ENCODE data around the gene SLC49A3.

SLC49A3 gene

GRCh38 chr4:683247-683897 is 5.6 kb downstream of the SLC49A3 start:
- Histone ChIP-seq H3K27ac (ENCODE audit: low read length) (no peak overlapping the region), H3K4me1 (ENCODE audit: control insufficient read depth in 1 of 2, insufficient read depth in 2 of 2, low read length in 2 of 2) (peaks cover 0 to 36% of the 10 kb centered on the region in 2 donors), H3K36me3 (ENCODE audit: control insufficient read depth in 1 of 2, insufficient read depth in 2 of 2, low read length in 2 of 2) (no peaks in the 10 kb centered on the region), H3K9me3 (ENCODE audit: control insufficient read depth in 1 of 2, low read length in 2 of 2) (no peaks in the 10 kb centered on the region), H3K27me3 (ENCODE audit: low read depth, low read length) (no peaks in the 10 kb centered on the region), H3K4me3 (ENCODE audit: low read depth in 1 of 2, low read length in 2 of 2) (no peak overlapping the region)

GRCh38 chr4:682490-683172 is 6.3 kb downstream of the SLC49A3 start:
- H3K27me3 ChIP-seq (ENCODE audit: low read depth, low read length), result no peaks in the 10 kb centered on the region
- H3K9me3 ChIP-seq (ENCODE audit: control insufficient read depth in 1 of 2, low read length in 2 of 2), result no peaks in the 10 kb centered on the region
- peaks cover 0 to 29% of the 10 kb centered on the region in 2 donors for H3K4me1 ChIP-seq (ENCODE audit: control insufficient read depth in 1 of 2, insufficient read depth in 2 of 2, low read length in 2 of 2)
- no peak overlapping the region for H3K4me3 ChIP-seq (ENCODE audit: low read depth in 1 of 2, low read length in 2 of 2)
- no peak overlapping the region for H3K27ac ChIP-seq (ENCODE audit: low read length)
- no peaks in the 10 kb centered on the region for H3K36me3 ChIP-seq (ENCODE audit: control insufficient read depth in 1 of 2, insufficient read depth in 2 of 2, low read length in 2 of 2)

- H3K4me1 ChIP-seq (ENCODE audit: control insufficient read depth in 1 of 2, insufficient read depth in 2 of 2, low read length in 2 of 2), result peaks cover 0 to 22% of the 10 kb centered on the region in 2 donors
Measured at GRCh38 chr4:681736-682451, 7.1 kb downstream of the SLC49A3 start.

DNA sequence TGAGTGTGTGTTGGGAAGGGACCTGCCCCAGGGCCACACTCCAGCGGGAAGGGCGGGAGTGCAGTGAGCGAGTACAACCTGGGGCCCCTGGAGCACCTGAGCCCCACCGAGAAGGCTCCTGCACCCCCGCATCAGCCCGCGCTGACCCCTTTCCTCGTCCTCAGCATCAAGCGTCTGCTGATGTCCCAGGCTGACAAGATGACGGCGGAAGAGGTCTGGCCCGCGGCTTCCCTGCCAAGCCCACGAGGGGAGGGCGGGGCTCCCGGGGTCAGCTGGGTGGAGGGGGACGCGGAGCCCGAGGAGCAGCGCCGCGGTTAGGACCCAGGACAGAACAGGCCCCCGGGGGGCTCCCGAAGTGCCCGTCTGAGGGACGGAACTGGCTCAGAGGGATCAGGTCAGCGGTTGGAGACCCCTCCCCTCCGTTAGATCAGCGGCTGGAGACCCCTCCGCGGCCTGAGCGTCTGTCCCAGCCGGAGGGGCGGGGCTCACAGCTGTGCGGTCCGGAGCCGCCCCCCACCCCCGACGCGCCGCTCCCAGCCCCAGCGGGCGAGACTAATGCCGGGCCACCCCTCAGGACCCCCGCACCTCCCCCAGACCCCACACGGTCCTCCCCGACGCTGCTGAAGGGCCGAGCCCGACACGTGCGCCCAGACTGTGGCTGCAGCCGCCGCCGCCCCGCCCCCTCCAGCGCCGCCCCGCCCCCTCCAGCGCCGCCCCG is 7.9 kb downstream of the SLC49A3 start:
- Histone ChIP-seq H3K27ac (ENCODE audit: low read length) (no peak overlapping the region), H3K4me3 (ENCODE audit: low read depth in 1 of 2, low read length in 2 of 2) (peak overlapping the region in 1 of 2 donors; percentile 62), H3K27me3 (ENCODE audit: low read depth, low read length) (no peaks in the 10 kb centered on the region), H3K4me1 (ENCODE audit: control insufficient read depth in 1 of 2, insufficient read depth in 2 of 2, low read length in 2 of 2) (peaks cover 0 to 20% of the 10 kb centered on the region in 2 donors), H3K9me3 (ENCODE audit: control insufficient read depth in 1 of 2, low read length in 2 of 2) (no peaks in the 10 kb centered on the region), H3K36me3 (ENCODE audit: control insufficient read depth in 1 of 2, insufficient read depth in 2 of 2, low read length in 2 of 2) (no peaks in the 10 kb centered on the region)

More at GRCh38 chr4:681736-682451, 7.1 kb downstream of the SLC49A3 start:
- H3K27me3 ChIP-seq (ENCODE audit: low read depth, low read length), result no peaks in the 10 kb centered on the region
- H3K36me3 ChIP-seq (ENCODE audit: control insufficient read depth in 1 of 2, insufficient read depth in 2 of 2, low read length in 2 of 2), result no peaks in the 10 kb centered on the region
- H3K4me3 ChIP-seq (ENCODE audit: low read depth in 1 of 2, low read length in 2 of 2), result no peak overlapping the region
- no peaks in the 10 kb centered on the region for H3K9me3 ChIP-seq (ENCODE audit: control insufficient read depth in 1 of 2, low read length in 2 of 2)
- no peak overlapping the region for H3K27ac ChIP-seq (ENCODE audit: low read length)

DNA sequence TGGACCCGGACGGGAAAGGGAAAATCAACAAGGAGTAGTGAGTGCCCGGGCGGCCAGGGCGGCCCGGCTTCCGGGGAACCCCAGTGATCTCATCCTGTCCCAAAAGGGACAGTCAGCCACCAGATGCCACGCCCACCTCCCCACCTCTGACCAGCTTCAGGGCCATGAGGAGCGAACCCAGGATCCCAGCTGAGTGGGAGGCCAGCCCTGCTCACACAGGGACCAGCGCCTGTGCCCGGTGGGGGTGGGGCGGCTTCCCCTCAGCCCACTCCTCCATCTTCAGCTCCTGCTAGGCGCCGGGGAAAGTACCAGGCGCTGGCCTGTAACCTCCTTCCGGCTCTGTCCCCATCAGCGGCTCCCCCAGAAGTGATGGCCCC is 8.4 kb downstream of the SLC49A3 start:
- H3K4me1 ChIP-seq (ENCODE audit: control insufficient read depth in 1 of 2, insufficient read depth in 2 of 2, low read length in 2 of 2), result peaks cover 0 to 24% of the 10 kb centered on the region in 2 donors
- no peak overlapping the region for H3K27ac ChIP-seq (ENCODE audit: low read length)

DNA sequence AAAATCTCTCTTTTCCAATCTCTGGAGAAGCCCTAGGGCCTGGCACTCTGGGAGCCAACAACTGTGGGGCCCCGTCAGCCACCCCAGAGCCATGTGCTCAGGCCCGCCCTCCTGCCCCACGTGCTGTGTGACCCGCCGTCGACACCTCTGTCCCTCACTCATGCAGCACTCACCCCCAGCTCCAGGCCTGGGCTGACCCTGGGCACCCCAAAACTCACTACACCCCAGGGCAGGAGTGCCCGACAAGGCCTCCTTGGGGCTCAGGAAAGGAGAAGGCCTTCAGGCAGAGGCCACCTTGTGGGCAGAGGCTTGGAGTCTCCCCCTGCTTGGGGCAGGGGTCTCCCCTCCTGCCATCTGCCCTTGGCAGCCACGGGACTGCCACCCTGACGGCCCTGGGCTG is 8.9 kb downstream of the SLC49A3 start:
- Histone ChIP-seq H3K4me3 (ENCODE audit: low read depth in 1 of 2, low read length in 2 of 2) (peak overlapping the region in 1 of 2 donors; percentile 62), H3K4me1 (ENCODE audit: control insufficient read depth in 1 of 2, insufficient read depth in 2 of 2, low read length in 2 of 2) (peaks cover 4 to 28% of the 10 kb centered on the region in 2 donors), H3K9me3 (ENCODE audit: control insufficient read depth in 1 of 2, low read length in 2 of 2) (no peaks in the 10 kb centered on the region), H3K27ac (ENCODE audit: low read length) (no peak overlapping the region), H3K27me3 (ENCODE audit: low read depth, low read length) (no peaks in the 10 kb centered on the region), H3K36me3 (ENCODE audit: control insufficient read depth in 1 of 2, insufficient read depth in 2 of 2, low read length in 2 of 2) (no peaks in the 10 kb centered on the region)

More for the DNA sequence above, 8.4 kb downstream of the SLC49A3 start:
- H3K36me3 ChIP-seq (ENCODE audit: control insufficient read depth in 1 of 2, insufficient read depth in 2 of 2, low read length in 2 of 2), result no peaks in the 10 kb centered on the region
- H3K9me3 ChIP-seq (ENCODE audit: control insufficient read depth in 1 of 2, low read length in 2 of 2), result no peaks in the 10 kb centered on the region
- peak overlapping the region in 1 of 2 donors; percentile 62 for H3K4me3 ChIP-seq (ENCODE audit: low read depth in 1 of 2, low read length in 2 of 2)
- H3K27me3 ChIP-seq (ENCODE audit: low read depth, low read length), result no peaks in the 10 kb centered on the region

DNA sequence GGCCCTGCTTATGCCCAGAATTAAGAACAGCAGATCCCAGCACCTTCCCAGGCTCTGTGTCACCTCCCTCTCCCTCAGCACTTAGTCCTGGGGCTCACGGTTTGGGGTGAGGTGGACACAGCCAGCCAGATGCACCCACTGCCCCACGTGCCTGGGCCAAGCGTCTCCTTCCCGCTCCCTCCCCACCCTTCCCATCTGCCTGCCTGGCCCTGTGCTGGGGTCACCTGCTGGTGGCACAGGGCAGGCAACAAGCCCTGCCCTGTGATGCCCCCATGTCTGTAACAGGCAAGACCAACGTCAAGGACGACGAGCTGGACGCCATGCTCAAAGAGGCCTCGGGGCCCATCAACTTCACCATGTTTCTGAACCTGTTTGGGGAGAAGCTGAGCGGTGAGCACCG is 9.3 kb downstream of the SLC49A3 start:
- no peaks in the 10 kb centered on the region for H3K9me3 ChIP-seq (ENCODE audit: control insufficient read depth in 1 of 2, low read length in 2 of 2)
- H3K27ac ChIP-seq (ENCODE audit: low read length), result no peak overlapping the region
- H3K4me1 ChIP-seq (ENCODE audit: control insufficient read depth in 1 of 2, insufficient read depth in 2 of 2, low read length in 2 of 2), result peaks cover 6 to 30% of the 10 kb centered on the region in 2 donors
- H3K4me3 ChIP-seq (ENCODE audit: low read depth in 1 of 2, low read length in 2 of 2), result no peak overlapping the region
- no peaks in the 10 kb centered on the region for H3K36me3 ChIP-seq (ENCODE audit: control insufficient read depth in 1 of 2, insufficient read depth in 2 of 2, low read length in 2 of 2)
- H3K27me3 ChIP-seq (ENCODE audit: low read depth, low read length), result no peaks in the 10 kb centered on the region

DNA sequence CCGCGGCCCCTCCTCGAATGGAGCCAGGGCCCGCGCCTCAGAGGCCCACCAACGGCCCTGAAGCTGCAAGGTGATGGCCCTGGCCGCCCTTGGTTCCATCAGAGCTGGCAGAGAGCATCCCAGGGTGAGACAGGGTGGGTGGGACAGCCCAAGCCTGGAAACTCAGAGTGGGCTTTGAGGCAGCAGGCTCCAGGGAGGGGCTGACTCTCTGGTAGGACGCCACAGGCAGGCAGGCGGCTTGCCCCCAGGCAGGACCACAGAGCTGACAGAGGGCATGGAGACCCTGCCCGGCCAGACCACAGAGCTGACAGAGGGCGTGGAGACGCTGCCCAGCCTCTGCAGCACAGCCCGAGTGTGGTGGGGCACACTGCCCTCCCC is 9.9 kb downstream of the SLC49A3 start:
- Histone ChIP-seq H3K4me3 (ENCODE audit: low read depth in 1 of 2, low read length in 2 of 2) (no peak overlapping the region), H3K27me3 (ENCODE audit: low read depth, low read length) (no peaks in the 10 kb centered on the region), H3K4me1 (ENCODE audit: control insufficient read depth in 1 of 2, insufficient read depth in 2 of 2, low read length in 2 of 2) (peaks cover 6 to 30% of the 10 kb centered on the region in 2 donors), H3K36me3 (ENCODE audit: control insufficient read depth in 1 of 2, insufficient read depth in 2 of 2, low read length in 2 of 2) (no peaks in the 10 kb centered on the region), H3K9me3 (ENCODE audit: control insufficient read depth in 1 of 2, low read length in 2 of 2) (no peaks in the 10 kb centered on the region), H3K27ac (ENCODE audit: low read length) (no peak overlapping the region)

DNA sequence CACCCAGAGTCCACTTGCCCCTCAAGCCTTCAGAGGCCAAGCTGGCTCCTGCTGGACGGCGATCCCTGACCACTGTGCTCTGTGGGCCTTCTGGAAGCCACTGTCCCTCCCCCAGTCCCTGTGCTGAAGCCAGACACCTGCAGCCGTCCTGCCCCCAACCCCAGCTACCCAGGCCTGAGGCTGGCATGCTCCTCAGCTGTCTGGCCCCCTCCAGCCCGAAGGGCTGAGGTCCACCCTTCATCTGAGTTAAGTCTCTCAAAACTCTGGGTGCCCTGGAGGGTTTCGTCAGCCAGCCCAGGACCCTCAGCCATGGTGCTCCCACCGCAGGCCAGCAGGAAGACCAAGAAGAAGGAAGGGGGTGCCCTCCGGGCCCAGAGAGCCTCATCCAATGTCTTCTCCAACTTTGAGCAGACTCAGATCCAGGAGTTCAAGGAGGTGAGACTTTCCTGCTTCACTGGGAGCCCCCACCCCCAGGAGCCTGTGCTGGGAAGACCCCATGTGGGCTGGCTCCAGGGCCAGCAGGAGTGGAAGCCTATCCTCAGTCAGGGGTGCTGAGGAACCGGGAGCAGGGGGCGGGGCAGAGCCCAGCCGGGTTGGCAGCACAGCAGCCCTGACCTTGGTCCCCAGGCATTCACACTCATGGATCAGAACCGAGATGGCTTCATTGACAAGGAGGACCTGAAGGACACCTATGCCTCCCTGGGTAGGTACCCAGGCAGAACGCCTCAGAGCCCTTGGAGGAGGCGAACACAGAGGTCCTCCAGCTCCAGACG is 10.4 kb downstream of the SLC49A3 start:
- Histone ChIP-seq H3K4me1 (ENCODE audit: control insufficient read depth in 1 of 2, insufficient read depth in 2 of 2, low read length in 2 of 2) (peaks cover 7 to 30% of the 10 kb centered on the region in 2 donors), H3K27ac (ENCODE audit: low read length) (no peak overlapping the region), H3K36me3 (ENCODE audit: control insufficient read depth in 1 of 2, insufficient read depth in 2 of 2, low read length in 2 of 2) (no peaks in the 10 kb centered on the region), H3K4me3 (ENCODE audit: low read depth in 1 of 2, low read length in 2 of 2) (no peak overlapping the region), H3K27me3 (ENCODE audit: low read depth, low read length) (no peaks in the 10 kb centered on the region), H3K9me3 (ENCODE audit: control insufficient read depth in 1 of 2, low read length in 2 of 2) (no peaks in the 10 kb centered on the region)

- no peaks in the 10 kb centered on the region for H3K27me3 ChIP-seq (ENCODE audit: low read depth, low read length)
- H3K9me3 ChIP-seq (ENCODE audit: control insufficient read depth in 1 of 2, low read length in 2 of 2), result no peaks in the 10 kb centered on the region
- peaks cover 12 to 33% of the 10 kb centered on the region in 2 donors for H3K4me1 ChIP-seq (ENCODE audit: control insufficient read depth in 1 of 2, insufficient read depth in 2 of 2, low read length in 2 of 2)
- H3K4me3 ChIP-seq (ENCODE audit: low read depth in 1 of 2, low read length in 2 of 2), result no peak overlapping the region
- H3K27ac ChIP-seq (ENCODE audit: low read length), result no peak overlapping the region
- peaks cover 0 to 1% of the 10 kb centered on the region in 2 donors for H3K36me3 ChIP-seq (ENCODE audit: control insufficient read depth in 1 of 2, insufficient read depth in 2 of 2, low read length in 2 of 2)
Measured at GRCh38 chr4:677431-678293, 11.3 kb downstream of the SLC49A3 start.
